Retinal pigment epithelial cell (primary cell): ENCODE measurements around the gene MYF5.
"Not testable (repeated sequence)": the region's sequence is repeated elsewhere in the genome, so short reads cannot be mapped to it uniquely, and the experiment has no call there.

ENCODE experiments used
- DNase-seq: peaks from one replicate; pipeline ENCODE4 v3.0.0-alpha.2; 2010; ENCODE audit warnings: low read depth
- H3K4me3 ChIP-seq: 2 replicates; pipeline ENCODE4 v1.5.1; 2011; ENCODE audit warnings: mild to moderate bottlenecking, low read length, control low read depth, moderate library complexity
- TF ChIP-seq, protein P1 (sequence below): conservative IDR thresholded peaks from 2 replicates; pipeline ENCODE4 v1.5.1; 2011; ENCODE audit warnings: low read depth, low read length, control low read depth, inconsistent platforms

The MYF5 gene

DNA sequence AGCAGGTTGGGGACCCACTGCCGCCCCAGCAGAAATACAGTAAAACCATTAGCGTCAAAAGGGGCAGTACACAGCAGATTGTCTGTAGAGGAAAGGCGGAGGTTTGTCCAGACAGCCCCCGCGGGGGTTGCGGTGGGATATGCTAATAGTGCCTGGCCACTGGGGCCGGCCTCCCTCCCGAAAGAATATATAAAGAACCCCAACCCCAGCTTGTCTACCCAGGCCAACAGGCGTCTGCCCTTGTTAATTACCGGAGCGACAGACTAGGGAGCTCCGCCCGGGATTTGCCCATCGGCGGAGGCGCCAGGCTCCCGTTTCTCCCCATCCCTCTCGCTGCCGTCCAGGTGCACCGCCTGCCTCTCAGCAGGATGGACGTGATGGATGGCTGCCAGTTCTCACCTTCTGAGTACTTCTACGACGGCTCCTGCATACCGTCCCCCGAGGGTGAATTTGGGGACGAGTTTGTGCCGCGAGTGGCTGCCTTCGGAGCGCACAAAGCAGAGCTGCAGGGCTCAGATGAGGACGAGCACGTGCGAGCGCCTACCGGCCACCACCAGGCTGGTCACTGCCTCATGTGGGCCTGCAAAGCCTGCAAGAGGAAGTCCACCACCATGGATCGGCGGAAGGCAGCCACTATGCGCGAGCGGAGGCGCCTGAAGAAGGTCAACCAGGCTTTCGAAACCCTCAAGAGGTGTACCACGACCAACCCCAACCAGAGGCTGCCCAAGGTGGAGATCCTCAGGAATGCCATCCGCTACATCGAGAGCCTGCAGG, at the start of gene MYF5:
Gene MYF5 (plus strand): TSS at position 217 of the 774 bp plus-strand sequence. CDS start 152 bp downstream, at position 369.
- TF ChIP-seq, protein P1, sequence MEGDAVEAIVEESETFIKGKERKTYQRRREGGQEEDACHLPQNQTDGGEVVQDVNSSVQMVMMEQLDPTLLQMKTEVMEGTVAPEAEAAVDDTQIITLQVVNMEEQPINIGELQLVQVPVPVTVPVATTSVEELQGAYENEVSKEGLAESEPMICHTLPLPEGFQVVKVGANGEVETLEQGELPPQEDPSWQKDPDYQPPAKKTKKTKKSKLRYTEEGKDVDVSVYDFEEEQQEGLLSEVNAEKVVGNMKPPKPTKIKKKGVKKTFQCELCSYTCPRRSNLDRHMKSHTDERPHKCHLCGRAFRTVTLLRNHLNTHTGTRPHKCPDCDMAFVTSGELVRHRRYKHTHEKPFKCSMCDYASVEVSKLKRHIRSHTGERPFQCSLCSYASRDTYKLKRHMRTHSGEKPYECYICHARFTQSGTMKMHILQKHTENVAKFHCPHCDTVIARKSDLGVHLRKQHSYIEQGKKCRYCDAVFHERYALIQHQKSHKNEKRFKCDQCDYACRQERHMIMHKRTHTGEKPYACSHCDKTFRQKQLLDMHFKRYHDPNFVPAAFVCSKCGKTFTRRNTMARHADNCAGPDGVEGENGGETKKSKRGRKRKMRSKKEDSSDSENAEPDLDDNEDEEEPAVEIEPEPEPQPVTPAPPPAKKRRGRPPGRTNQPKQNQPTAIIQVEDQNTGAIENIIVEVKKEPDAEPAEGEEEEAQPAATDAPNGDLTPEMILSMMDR: no peak
- no peak within 1 kb of the TSS for H3K4me3 ChIP-seq
- no peak for DNase-seq

DNA sequence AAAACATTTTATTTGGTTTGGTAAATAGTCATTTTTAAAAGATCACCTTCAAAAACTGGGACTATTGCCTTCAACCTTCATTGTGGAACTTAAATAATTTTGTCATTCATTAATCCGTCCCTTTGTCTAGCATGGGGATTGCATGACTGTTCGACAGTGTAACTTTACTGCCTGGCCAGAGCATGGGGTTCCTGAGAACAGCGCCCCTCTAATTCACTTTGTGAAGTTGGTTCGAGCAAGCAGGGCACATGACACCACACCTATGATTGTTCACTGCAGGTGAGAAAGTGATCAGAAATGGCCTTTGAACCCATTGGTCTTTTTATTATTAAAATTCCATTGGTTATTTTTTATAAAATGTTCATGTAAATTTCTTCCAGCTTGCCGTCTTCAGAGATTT, 46.5 kb upstream of the MYF5 start:
- TF ChIP-seq, protein P1: no peak
- DNase-seq: no peak
- H3K4me3 ChIP-seq: no peak overlapping the region

DNA sequence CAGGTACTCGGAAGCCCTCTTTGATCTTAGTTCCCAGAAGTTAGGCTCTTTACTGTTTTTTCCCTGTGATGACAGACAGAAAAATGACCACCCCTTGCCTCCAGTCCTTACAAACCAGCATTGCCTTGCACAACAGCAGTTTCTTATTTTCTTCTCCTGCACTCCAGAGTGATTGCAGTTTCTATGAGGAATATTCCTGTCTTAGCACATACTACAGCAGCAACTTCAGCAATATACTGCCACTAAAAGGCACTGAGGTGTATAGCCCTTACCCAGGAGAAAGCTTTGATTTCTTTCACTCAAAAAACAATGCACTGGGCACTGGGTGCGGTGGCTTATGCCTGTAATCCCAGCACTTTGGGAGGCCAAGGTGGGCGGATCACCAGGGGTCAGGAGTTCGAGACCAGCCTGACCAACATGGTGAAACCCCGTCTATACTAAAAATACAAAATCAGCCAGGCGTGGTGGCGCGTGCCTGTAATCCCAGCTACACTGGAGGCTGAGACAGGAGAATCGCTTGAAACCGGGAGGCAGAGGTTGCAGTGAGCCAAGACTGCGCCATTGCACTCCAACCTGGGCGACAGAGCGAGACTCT, 40.6 kb upstream of the MYF5 start:
- H3K4me3 ChIP-seq, DNase-seq: not testable (repeated sequence)

DNA sequence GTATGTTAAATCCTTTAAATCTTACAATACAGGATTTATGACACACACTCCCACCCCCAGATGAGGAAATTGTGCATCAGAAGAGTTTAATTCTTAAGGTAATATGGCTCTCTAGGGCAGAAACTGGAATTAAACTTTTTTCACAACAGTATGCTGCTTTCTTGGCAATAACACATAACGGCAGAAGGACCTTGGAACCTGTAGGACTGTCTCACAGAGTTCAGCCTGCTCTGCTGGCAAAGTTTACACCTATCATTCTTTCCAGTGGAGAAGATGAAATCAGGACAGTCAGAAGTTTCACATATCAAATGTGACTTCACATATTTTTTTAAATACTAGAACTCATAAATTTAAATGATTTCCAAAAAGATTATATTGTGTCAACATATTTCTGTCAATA, 39.9 kb upstream of the MYF5 start:
- TF ChIP-seq, protein P1: no peak
- no peak for DNase-seq
- H3K4me3 ChIP-seq: no peak overlapping the region

DNA sequence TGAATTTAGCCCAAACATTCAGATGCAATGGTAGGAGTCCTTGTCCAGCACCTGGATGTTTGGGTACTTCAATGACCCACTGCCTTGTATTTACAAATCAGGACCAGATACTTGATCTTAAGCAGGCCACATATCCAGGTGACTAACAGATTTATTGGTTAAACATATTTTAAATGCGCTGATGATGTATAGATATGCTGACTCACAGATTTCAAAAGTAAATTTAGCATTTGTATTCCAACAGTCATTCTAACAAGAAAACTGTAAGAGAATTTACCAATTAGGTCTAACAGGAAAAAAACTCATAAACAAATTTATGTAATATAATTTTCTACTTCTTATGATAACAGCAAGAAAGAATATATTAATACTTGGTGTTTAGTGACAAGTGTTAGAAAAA, 38.7 kb upstream of the MYF5 start:
- no peak for DNase-seq
- H3K4me3 ChIP-seq: no peak overlapping the region
- TF ChIP-seq, protein P1: no peak

DNA sequence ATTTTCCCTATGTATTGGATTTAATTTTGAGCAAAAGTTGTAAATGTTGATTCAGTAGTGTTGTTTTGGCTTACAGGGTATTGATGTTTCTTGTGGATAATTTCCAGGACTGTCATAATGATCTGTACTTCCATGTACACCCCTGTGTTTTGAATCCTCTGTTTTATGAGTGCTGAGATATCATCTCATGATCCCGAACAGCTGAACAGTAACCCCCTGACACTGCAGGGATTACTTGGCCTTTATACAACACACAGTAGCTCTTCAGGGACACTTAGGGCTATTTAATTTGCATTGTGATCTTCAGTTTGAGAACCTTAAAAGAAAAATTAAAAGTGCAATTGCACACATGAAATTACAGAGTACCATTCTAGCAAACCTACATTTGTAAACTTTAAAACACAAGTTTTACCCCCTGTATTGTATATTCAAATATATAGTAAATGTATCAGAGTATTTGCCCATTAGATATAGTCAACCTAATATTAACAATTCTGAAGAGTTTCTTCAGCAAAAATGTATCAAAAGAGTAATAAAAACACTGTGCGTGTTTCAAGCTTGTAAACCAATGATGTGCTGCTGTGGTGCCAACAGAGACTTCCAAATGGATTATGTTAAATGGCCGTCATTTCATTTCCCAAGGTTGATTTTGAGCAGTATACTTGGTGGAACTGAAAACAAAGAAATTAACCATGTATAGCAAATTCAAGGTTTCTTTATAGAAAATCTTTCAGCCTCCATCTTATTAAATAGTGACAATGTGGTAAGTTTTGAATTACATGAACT, 37.2 kb upstream of the MYF5 start:
- no peak for DNase-seq
- TF ChIP-seq, protein P1: no peak
- H3K4me3 ChIP-seq: no peak overlapping the region

DNA sequence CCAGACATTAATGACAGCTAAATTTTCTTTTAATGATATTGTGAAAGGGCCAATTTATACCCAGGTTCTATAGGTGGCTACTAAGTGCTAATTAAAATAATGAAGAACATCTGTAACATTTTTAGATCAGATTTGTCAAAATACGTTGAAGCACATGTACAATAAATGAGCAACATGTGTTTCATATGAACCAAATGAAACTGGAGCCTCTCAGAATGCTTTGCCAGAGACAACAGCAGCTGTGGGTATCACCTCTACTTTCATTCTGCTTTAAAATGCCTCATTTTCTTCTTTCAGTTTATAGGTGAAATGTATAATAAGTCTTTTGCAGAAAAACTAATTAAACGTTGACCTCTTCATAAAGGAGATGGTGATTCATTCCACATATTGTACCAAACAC, 35.4 kb upstream of the MYF5 start:
- TF ChIP-seq, protein P1: no peak
- no peak overlapping the region for H3K4me3 ChIP-seq
- DNase-seq: no peak
